Left ventricle myocardium inferior (tissue), 1 donor: Measurements from ENCODE around the gene ZNF593. TPM values are rescaled to one million over a fixed set of nuclear protein-coding genes. Genes with fewer than 3 reads are reported as not detected.

Experiments
- DNase-seq: peaks from one replicate; pipeline ENCODE4 v3.0.0-alpha.2; 2020
- H3K27ac ChIP-seq: fragments of 200-600 bp; replicated peaks from 2 replicates; pipeline ENCODE4 v1.8.0; 2021
- H3K27me3 ChIP-seq: fragments of 200-600 bp; 2 replicates; pipeline ENCODE4 v1.8.0; 2021; ENCODE audit warnings: low read depth
- H3K36me3 ChIP-seq: fragments of 200-600 bp; 2 replicates; pipeline ENCODE4 v1.8.0; 2021
- H3K4me1 ChIP-seq: fragments of 200-600 bp; 2 replicates; pipeline ENCODE4 v1.8.0; 2021
- H3K4me3 ChIP-seq: fragments of 200-600 bp; 2 replicates; pipeline ENCODE4 v1.8.0; 2021; ENCODE audit warnings: mild to moderate bottlenecking, moderate library complexity
- H3K9me3 ChIP-seq: fragments of 200-600 bp; replicated peaks from 2 replicates; pipeline ENCODE4 v1.8.0; 2021
- intact Hi-C: fragments of 100-400 bp; cut with micrococcal nuclease; formaldehyde crosslinking; loops from one replicate; pipeline ENCODE4 v1.11.0; 2022
- total RNA-seq: library from RNA; stranded (reverse); fragmentation: NEBNext Ultra II Directional; extraction: Animal tissue kit (Norgen Biotek cat#: 25700); gene quantifications from one replicate; pipeline ENCODE4 v1.2.1, GENCODE V29; 2021
- TF ChIP-seq, protein P1 (sequence below): fragments of 200-600 bp; IDR thresholded peaks from 2 replicates; pipeline ENCODE4 v1.8.0; 2021; ENCODE audit warnings: antibody characterized with exemption, mild to moderate bottlenecking, borderline replicate concordance
- donor health status: DM: no; HTN: yes; CAD: no; lungs with severe emphysema.

The ZNF593 gene
- total RNA-seq, 1 donor from 2014 or later: 13.7 TPM

DNA sequence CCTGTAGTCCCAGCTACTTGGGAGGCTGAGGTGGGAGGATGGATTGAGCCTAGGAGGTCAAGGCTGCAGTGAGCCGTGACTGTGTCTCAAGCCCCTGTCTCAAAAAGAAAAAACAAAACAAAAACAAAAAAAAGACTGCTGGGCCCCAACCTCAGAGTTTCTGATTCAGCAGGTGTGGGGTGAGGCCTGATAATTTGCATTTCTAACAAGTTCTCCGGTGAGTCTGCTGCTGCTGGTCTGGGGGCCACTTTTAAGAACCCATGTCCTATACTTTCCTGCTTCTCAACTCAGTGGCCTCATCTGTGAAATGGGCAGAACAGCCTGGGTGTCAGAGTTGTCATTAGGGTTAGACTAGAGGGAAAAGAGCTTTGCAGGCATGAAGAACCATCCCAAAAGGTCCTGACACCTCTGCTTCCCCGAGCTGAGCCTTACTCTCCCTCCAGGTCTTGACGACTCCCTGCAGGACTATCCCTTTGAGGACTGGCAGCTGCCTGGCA, 10.3 kb downstream of the ZNF593 start:
- intact Hi-C loops: no loop called here
- no peak for DNase-seq

DNA sequence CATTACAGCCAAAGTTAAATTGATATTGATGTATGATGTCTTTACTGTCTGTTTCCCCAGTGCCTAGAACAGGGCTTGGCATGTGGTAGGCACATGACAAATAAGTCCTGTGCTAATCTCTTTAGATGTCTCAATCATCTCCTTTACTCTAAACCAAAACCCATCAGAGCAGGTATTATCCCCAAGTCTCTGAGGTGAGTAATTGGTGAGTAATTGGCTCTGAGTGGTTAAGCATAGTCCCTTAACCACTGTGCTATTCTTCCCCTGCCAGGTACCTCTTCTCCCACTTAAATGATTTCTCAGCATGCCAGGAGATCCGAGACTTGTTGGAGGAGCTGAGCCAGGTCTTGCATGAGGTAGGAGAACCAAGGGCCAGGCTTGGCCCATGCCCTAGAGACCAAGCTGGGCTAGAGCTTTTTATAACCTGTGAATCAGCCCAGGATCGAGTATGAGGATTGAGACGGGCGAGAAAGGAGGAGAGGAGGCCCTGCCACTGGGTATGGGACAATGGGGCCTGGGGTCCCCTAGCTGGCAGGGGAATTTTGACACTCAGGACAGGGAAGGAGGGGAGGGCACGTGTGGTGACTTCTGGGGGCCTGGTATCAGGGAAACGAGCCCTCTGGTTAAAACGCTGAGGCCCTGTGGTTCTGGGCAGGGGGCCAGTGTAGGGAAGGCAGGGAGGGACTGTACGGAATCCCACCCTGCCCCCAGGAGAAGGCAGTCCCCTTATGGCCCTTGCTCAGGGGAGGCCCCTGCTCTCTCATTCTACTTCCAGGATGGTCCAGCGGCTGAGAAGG, 12.1 kb downstream of the ZNF593 start:
- intact Hi-C loops: no loop called here
- H3K4me3 ChIP-seq: no peak overlapping the region

More for the DNA sequence above, 10.3 kb downstream of the ZNF593 start:
- Histone ChIP-seq H3K4me3 (no peak overlapping the region), H3K36me3 (no peaks in the 10 kb centered on the region), H3K27ac (no peak overlapping the region), H3K27me3 (no peaks in the 10 kb centered on the region), H3K4me1 (no peaks in the 10 kb centered on the region), H3K9me3 (no peaks in the 10 kb centered on the region)
- TF ChIP-seq, protein P1, sequence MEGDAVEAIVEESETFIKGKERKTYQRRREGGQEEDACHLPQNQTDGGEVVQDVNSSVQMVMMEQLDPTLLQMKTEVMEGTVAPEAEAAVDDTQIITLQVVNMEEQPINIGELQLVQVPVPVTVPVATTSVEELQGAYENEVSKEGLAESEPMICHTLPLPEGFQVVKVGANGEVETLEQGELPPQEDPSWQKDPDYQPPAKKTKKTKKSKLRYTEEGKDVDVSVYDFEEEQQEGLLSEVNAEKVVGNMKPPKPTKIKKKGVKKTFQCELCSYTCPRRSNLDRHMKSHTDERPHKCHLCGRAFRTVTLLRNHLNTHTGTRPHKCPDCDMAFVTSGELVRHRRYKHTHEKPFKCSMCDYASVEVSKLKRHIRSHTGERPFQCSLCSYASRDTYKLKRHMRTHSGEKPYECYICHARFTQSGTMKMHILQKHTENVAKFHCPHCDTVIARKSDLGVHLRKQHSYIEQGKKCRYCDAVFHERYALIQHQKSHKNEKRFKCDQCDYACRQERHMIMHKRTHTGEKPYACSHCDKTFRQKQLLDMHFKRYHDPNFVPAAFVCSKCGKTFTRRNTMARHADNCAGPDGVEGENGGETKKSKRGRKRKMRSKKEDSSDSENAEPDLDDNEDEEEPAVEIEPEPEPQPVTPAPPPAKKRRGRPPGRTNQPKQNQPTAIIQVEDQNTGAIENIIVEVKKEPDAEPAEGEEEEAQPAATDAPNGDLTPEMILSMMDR: no peak

GRCh38 chr1:26182383-26182696, 12.6 kb downstream of the ZNF593 start:
- Histone ChIP-seq H3K36me3 (peaks cover 3% of the 10 kb centered on the region), H3K9me3 (no peaks in the 10 kb centered on the region), H3K4me3 (no peak overlapping the region), H3K4me1 (no peaks in the 10 kb centered on the region), H3K27ac (no peak overlapping the region), H3K27me3 (no peaks in the 10 kb centered on the region)
- TF ChIP-seq, protein P1: no peak
- intact Hi-C loops: no loop called here
- DNase-seq: no peak

More for the DNA sequence above, 12.1 kb downstream of the ZNF593 start:
- no peak overlapping the region for H3K27ac ChIP-seq
- H3K4me1 ChIP-seq: no peaks in the 10 kb centered on the region
- no peak for DNase-seq
- H3K9me3 ChIP-seq: no peaks in the 10 kb centered on the region
- TF ChIP-seq, protein P1: no peak
- H3K36me3 ChIP-seq: no peaks in the 10 kb centered on the region
- no peaks in the 10 kb centered on the region for H3K27me3 ChIP-seq

GRCh38 chr1:26184086-26184485, 14.4 kb downstream of the ZNF593 start:
- H3K27me3 ChIP-seq: no peaks in the 10 kb centered on the region
- no peak for DNase-seq
- intact Hi-C loops: no loop called here
- no peaks in the 10 kb centered on the region for H3K4me1 ChIP-seq
- H3K27ac ChIP-seq: no peak overlapping the region
- H3K36me3 ChIP-seq: peaks cover 3% of the 10 kb centered on the region
- TF ChIP-seq, protein P1: no peak
- H3K9me3 ChIP-seq: no peaks in the 10 kb centered on the region
- H3K4me3 ChIP-seq: no peak overlapping the region

GRCh38 chr1:26184883-26185282, 15.2 kb downstream of the ZNF593 start:
- intact Hi-C loops: no loop called here

More at GRCh38 chr1:26184883-26185282, 15.2 kb downstream of the ZNF593 start:
- no peak overlapping the region for H3K27ac ChIP-seq
- no peak overlapping the region for H3K4me3 ChIP-seq
- no peaks in the 10 kb centered on the region for H3K27me3 ChIP-seq
- H3K36me3 ChIP-seq: peaks cover 3% of the 10 kb centered on the region
- DNase-seq: no peak
- H3K9me3 ChIP-seq: no peaks in the 10 kb centered on the region
- no peaks in the 10 kb centered on the region for H3K4me1 ChIP-seq
- TF ChIP-seq, protein P1: no peak
